VCaP (cell line): ENCODE results near the gene SHCBP1.

Source experiments
- H3K27ac ChIP-seq: fragments of 450-650 bp; 2 replicates; pipeline ENCODE4 v1.5.1; 2017
- CTCF ChIP-seq: fragments of 450-650 bp; conservative IDR thresholded peaks from 2 replicates; pipeline ENCODE4 v1.5.1; 2017; ENCODE audit warnings: mild to moderate bottlenecking, moderate library complexity

SHCBP1 gene

DNA sequence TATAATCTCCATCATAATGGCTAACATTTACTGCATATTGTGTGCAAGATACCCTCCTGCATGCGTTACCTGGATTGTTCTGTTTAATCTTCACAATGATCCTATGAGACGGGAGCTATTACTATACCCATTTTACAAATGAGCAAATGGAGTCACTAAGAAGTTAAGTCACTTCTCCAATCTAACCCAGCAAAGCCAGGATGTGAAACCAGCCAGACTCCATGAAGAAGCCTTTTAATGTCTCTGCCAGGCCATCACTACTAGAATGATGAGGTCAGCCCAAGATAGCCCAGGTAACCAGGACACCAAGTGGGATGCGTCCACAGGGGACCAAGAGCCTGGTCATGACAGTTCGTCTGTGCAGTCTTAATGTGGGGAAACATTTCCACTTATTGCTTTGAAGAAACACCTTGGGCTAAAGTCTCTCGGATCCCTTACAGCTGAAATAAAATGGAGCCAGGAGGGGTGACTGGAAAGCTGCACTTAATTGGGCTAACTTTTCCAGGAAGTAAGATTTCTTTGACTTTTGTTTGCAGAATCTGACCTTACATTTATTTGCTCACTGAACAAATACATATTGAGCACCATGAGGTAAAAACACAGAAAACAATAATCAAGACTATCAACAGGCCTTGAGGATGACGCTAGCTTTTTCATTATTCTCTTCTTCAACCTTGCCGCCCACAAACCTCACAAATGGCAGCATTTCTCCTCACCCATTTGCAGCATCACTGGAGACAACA lies 926 bp upstream of the SHCBP1 start:
- TF ChIP-seq CTCF, result no peak

DNA sequence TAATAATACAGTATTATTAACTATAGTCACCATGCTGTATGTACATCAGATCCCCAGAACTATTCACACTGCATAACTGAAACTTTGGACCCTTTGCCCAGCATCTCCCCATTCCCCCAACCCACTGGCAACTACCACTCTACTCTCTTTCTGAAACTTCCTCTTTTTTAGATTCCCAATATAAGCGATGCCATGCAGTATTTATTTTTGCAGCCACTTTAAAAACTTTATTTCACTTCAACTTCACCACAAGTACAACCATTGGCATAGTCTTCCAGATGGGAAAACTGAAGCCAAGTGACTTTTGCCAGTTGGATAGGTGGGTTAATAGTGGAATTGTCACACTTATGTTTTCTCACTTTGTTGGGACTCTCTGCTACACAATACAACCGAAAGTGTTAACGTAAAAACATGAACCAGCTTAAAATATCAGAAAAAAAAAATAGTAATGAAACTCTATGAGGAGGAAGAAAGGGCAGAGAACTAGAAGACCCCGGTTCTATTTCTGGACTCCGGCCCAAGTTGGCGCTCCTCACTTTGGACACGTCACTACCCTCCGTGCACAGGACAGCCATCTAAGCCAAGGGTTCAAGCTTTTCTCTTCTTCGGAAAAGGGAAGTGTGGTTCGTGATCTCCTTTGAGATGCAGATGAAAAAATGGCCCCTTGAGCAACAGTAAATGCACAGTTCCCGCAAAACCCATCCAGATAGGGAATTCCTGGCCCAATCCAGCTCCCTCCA lies 743 bp downstream of the SHCBP1 start:
- TF ChIP-seq CTCF, result no peak
- H3K27ac ChIP-seq, result peak overlapping the region; percentile 49; the same call in 1 of the 2 replicates

More for the DNA sequence above, 926 bp upstream of the SHCBP1 start:
- no peak overlapping the region for H3K27ac ChIP-seq

- H3K27ac ChIP-seq, result no peak overlapping the region
- no peak for TF ChIP-seq CTCF
Measured at GRCh38 chr16:46618516-46618915, 2.7 kb downstream of the SHCBP1 start.

DNA sequence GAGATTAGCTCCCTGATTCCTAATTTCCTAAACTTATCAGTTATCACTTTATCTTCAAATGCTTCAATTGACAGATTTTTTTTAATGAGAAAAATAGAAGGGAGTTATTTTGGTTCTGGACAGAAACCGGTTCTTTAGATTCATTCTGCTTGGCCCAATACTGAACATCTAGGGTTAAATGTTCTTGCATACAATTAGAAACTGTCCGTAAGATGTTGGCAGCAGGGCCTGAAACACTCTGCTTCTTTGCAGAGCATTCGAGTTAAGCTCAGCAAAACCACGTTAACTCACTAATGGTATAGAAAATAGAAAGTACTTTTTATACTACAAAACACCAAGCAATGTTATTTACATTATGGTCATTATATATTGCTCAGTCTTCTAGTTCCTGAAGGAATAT lies 7.2 kb downstream of the SHCBP1 start:
- TF ChIP-seq CTCF, result no peak

DNA sequence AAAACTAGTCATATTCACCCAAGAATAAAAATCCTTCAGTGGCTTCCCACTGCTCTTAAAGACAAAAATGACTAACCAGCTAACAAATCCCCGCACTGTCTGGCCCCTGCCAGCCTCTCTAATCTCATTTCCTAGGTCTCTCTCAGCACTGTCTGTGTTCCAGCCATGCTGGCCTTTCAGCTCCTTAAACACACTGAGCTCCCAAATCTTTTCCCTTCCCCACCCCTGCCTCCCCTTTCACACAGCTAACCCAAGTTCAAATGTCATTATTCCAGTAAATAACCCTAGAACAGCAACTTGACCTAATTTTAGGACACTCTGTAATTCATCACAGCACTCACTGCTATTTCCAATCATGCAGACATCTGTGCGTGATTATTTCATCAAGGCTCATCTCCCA lies 7.8 kb downstream of the SHCBP1 start:
- TF ChIP-seq CTCF, result no peak
- no peak overlapping the region for H3K27ac ChIP-seq

More for the DNA sequence above, 7.2 kb downstream of the SHCBP1 start:
- no peak overlapping the region for H3K27ac ChIP-seq

GRCh38 chr16:46612121-46612520 lies 9.1 kb downstream of the SHCBP1 start:
- H3K27ac ChIP-seq, result no peak overlapping the region
- TF ChIP-seq CTCF, result no peak

DNA sequence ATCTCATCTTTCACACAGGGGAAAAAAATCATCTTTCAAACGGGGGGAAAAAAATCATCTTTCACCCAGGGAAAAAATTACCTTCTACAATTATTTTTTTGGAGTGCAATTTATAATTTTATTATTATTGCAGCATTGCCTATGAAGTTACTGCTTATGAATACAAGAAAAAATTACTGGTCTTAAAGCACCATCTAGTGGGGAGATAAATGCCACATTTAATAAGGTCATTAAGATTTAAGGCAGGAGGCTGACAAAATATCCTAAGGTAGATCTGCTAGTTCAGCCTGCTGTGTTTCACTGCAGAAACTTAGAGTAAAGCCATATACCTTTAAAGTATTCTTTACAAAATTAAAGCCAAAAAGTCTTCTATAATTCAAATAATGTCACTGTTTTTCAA lies 13.7 kb downstream of the SHCBP1 start:
- TF ChIP-seq CTCF, result peak; percentile 55
- no peak overlapping the region for H3K27ac ChIP-seq
